K562 (cell line): ENCODE data around the gene MDH2. TPM values are rescaled to one million over a fixed set of nuclear protein-coding genes. Genes with fewer than 3 reads are reported as not detected.

Source experiments
- ARID2 ChIP-seq: fragments of 450-650 bp; IDR thresholded peaks from 2 replicates; pipeline ENCODE4 v1.6.1; 2017; ENCODE audit warnings: antibody characterized with exemption, mild to moderate bottlenecking
- CHCHD3 ChIP-seq: fragments of 250-450 bp; sonication (Bioruptor Pico); IDR thresholded peaks from 2 replicates; pipeline ENCODE4 v2.1.2; 2022; ENCODE audit warnings: mild to moderate bottlenecking
- CREB3 ChIP-seq: fragments of 450-650 bp; conservative IDR thresholded peaks from 2 replicates; pipeline ENCODE4 v1.6.1; 2016; ENCODE audit warnings: missing genetic modification characterization, low read depth, mild to moderate bottlenecking, missing compliant biosample characterization, moderate library complexity
- HCFC1 ChIP-seq: IDR thresholded peaks from 2 replicates; pipeline ENCODE4 v1.6.1; 2012; ENCODE audit warnings: low read depth, low read length, improper control_type of control experiment
- MITF ChIP-seq: IDR thresholded peaks from 2 replicates; pipeline ENCODE4 v1.6.1; 2014; ENCODE audit warnings: antibody characterized with exemption
- MXI1 ChIP-seq: IDR thresholded peaks from 2 replicates; pipeline ENCODE4 v1.6.1; 2011; ENCODE audit warnings: low read depth, mild to moderate bottlenecking, improper control_type of control experiment, low read length
- NELFE ChIP-seq: IDR thresholded peaks from 2 replicates; pipeline ENCODE4 v1.6.1; 2011; ENCODE audit warnings: mild to moderate bottlenecking; ENCODE audit not compliant: insufficient read depth, insufficient read length
- NEUROD1 ChIP-seq: fragments of 150-350 bp; IDR thresholded peaks from 2 replicates; pipeline ENCODE4 v1.6.1; 2014; ENCODE audit warnings: borderline replicate concordance, low read length, low read depth; ENCODE audit not compliant: partially characterized antibody
- PRPF4 ChIP-seq: fragments of 200-400 bp; formaldehyde crosslinking; IDR thresholded peaks from one replicate; pipeline ENCODE4 v1.6.1; 2017; ENCODE audit warnings: low read length, low read depth, mild to moderate bottlenecking; ENCODE audit not compliant: insufficient read depth, poor library complexity, severe bottlenecking
- SRF ChIP-seq, 2 experiments: fragments of 250-450, 450-650 bp in 1 of 2; sonication (Bioruptor Pico) in 1 of 2; sonication (generic) in 1 of 2; formaldehyde crosslinking; IDR thresholded peaks; 2 replicates each; pipeline versions ENCODE4 v1.5.0 to v1.5.1; 2020 to 2022; ENCODE audit warnings: mild to moderate bottlenecking in 1 of 2, missing genetic modification reagents in 1 of 2
- SUPT5H ChIP-seq: fragments of 450-650 bp; IDR thresholded peaks from 2 replicates; pipeline ENCODE4 v1.6.1; 2016
- TBP ChIP-seq: optimal IDR thresholded peaks from 2 replicates; pipeline ENCODE3; 2011; ENCODE audit warnings: low read depth, low read length, improper control_type of control experiment
- TEAD1 ChIP-seq, 2 experiments: fragments of 450-650 bp in 1 of 2; sonication (generic) in 1 of 2; formaldehyde crosslinking; IDR thresholded peaks; 2 replicates each; pipeline versions ENCODE4 v1.4.0 to v1.8.0; 2020 to 2022; ENCODE audit warnings: mild to moderate bottlenecking in 2 of 2, missing genetic modification reagents in 1 of 2
- THRB ChIP-seq: fragments of 450-650 bp; formaldehyde crosslinking; conservative IDR thresholded peaks from 2 replicates; pipeline ENCODE4 v1.4.0; 2022; ENCODE audit warnings: mild to moderate bottlenecking, missing genetic modification characterization
- U2AF2 ChIP-seq: fragments of 200-400 bp; formaldehyde crosslinking; optimal IDR thresholded peaks from 2 replicates; pipeline ENCODE3; 2017; ENCODE audit warnings: low read depth, mild to moderate bottlenecking, low read length
- ZBTB2 ChIP-seq: fragments of 450-650 bp; IDR thresholded peaks from 2 replicates; pipeline ENCODE4 v1.6.1; 2016; ENCODE audit warnings: antibody characterized with exemption
- ZKSCAN8 ChIP-seq: fragments of 200-800 bp; sonication (Bioruptor generic); IDR thresholded peaks from 2 replicates; pipeline ENCODE4 v1.6.1; 2016; ENCODE audit warnings: missing genetic modification characterization, missing compliant biosample characterization
- ZNF121 ChIP-seq: sonication (generic); formaldehyde crosslinking; conservative IDR thresholded peaks from 2 replicates; pipeline ENCODE4 v1.8.0; 2022; ENCODE audit warnings: missing genetic modification reagents
- ZNF124 ChIP-seq: sonication (generic); formaldehyde crosslinking; IDR thresholded peaks from 2 replicates; pipeline ENCODE4 v1.8.1; 2022; ENCODE audit warnings: missing genetic modification reagents
- ZNF253 ChIP-seq: fragments of 250-450 bp; sonication (Bioruptor Pico); conservative IDR thresholded peaks from 2 replicates; pipeline ENCODE4 v1.6.1; 2021; ENCODE audit warnings: mild to moderate bottlenecking
- ZNF347 ChIP-seq: fragments of 450-650 bp; formaldehyde crosslinking; IDR thresholded peaks from 2 replicates; pipeline ENCODE4 v1.4.0; 2020; ENCODE audit warnings: low read depth, mild to moderate bottlenecking, moderate library complexity
- ZNF431 ChIP-seq: sonication (generic); formaldehyde crosslinking; IDR thresholded peaks from 2 replicates; pipeline ENCODE4 v1.8.0; 2022; ENCODE audit warnings: mild to moderate bottlenecking, missing genetic modification reagents
- ZNF586 ChIP-seq: fragments of 450-650 bp; formaldehyde crosslinking; conservative IDR thresholded peaks from 2 replicates; pipeline ENCODE4 v1.4.0; 2020; ENCODE audit warnings: mild to moderate bottlenecking, moderate library complexity
- ZSCAN32 ChIP-seq: fragments of 450-650 bp; formaldehyde crosslinking; IDR thresholded peaks from 2 replicates; pipeline ENCODE4 v1.4.0; 2020; ENCODE audit warnings: mild to moderate bottlenecking, moderate library complexity
- polyA plus RNA-seq, 8 experiments: library from polyadenylated mRNA; depleted of rRNA in 4 of 8; stranded (reverse) in 5 of 8; unstranded in 3 of 8; fragments of >200 nt; fragmentation: Nextera tagmentation in 2 of 8; fragmentation: Illumina TruSeq in 1 of 8; extraction: Ambion mirVana in 2 of 8; extraction: Trizol in 1 of 8; gene quantifications; 2 replicates each; pipeline versions ENCODE4 v1.2.1 to v1.2.3, GENCODE V29; 2011 to 2014; ENCODE audit warnings: inconsistent platforms in 1 of 8, missing spikeins in 1 of 8
- total RNA-seq, 7 experiments: library from RNA; depleted of rRNA in 6 of 7; stranded (reverse); fragments of >200 nt in 6 of 7; fragmentation: Illumina TruSeq in 2 of 7; extraction: Trizol in 2 of 7; gene quantifications; 2 replicates each; pipeline versions ENCODE4 v1.2.1 to v1.2.3, GENCODE V29; 2011 to 2021; ENCODE audit warnings: low replicate concordance in 1 of 7

The MDH2 gene
- total and polyA plus RNA-seq, 9 of the 15 experiments (the other 6 are each of a cell fraction or from before 2014, with no cell fraction given): 106 to 701 (median 242) TPM

GRCh38 chr7:76047811-76048667 is at the start of gene MDH2, which contains the start of gene STYXL1 (continued):
- TF ChIP-seq ZNF586 (CRISPR knock-in tag): no peak
- no peak for TF ChIP-seq ARID2
- TF ChIP-seq NELFE: no peak
- TF ChIP-seq ZNF431: peak; percentile 15; the same call in 1 of the 2 replicates
- no peak for TF ChIP-seq ZNF124 (CRISPR knock-in tag)
- TF ChIP-seq ZBTB2: no peak
- peak; percentile 97 for TF ChIP-seq SUPT5H
- TF ChIP-seq SRF (CRISPR knock-in tag; IDR thresholded peaks at IDR 0.05): 0 out of 4 replicates have a peak, but pooled peaks of 1 of the 2 experiments have one; percentile 10
- TF ChIP-seq ZKSCAN8 (CRISPR knock-in tag): no peak
- TF ChIP-seq ZNF121 (CRISPR knock-in tag): no peak
- TF ChIP-seq ZNF347: no peak
- TF ChIP-seq ZSCAN32 (CRISPR knock-in tag): no peak
- peak; percentile 91 for TF ChIP-seq NEUROD1
- no peak for TF ChIP-seq CREB3 (tag)
- peak; percentile 15; the same call in 1 of the 2 replicates for TF ChIP-seq MITF
- TF ChIP-seq U2AF2: no peak
- peak; percentile 94 for TF ChIP-seq MXI1
- TF ChIP-seq CHCHD3 (CRISPR knock-in tag): no peak
- TF ChIP-seq PRPF4: peak; percentile 80
- peak; percentile 85 for TF ChIP-seq HCFC1
- TF ChIP-seq THRB (CRISPR knock-in tag): 0 out of 2 replicates have a peak, but pooled peaks have one; percentile 5
- TF ChIP-seq TEAD1 (CRISPR knock-in tag; IDR thresholded peaks at IDR 0.05): peak; percentile 41 to 74; a peak in 2 of 4 replicates
- peak; percentile 95 for TF ChIP-seq TBP
- no peak for TF ChIP-seq ZNF253
